8988T (cell line): ENCODE measurements around the gene ZMYND8.
"Not testable (repeated sequence)": the region's sequence is repeated elsewhere in the genome, so short reads cannot be mapped to it uniquely, and the experiment has no call there.

ENCODE experiments used
- DNase-seq: peaks from one replicate; pipeline ENCODE4 v3.0.0; 2011

The ZMYND8 gene

GRCh38 chr20:47243532-47244305 lies 112.8 kb downstream of the ZMYND8 start:
- DNase-seq = no peak

- DNase-seq = no peak
These were observed 113.5 kb downstream of the ZMYND8 start for GRCh38 chr20:47243003-47243402.

GRCh38 chr20:47241345-47241781 lies 115.1 kb downstream of the ZMYND8 start:
- no peak for DNase-seq

DNA sequence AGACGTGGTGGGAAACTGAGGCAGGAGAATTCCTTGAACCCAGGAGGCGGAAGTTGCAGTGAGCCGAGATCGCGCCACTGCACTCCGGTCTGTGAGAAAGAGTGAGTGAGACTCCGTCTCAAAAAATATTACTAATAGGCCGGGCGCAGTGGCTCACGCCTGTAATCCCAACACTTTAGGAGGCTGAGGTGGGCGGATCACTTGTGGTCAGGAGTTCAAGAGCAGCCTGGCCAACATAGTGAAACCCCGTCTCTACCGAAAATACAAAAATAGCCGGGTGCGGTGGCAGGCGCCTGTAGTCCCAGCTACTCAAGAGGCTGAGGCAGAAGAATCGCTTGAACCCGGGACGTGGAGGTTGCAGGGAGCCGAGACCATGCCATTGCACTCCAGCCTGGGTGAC lies 116.4 kb downstream of the ZMYND8 start:
- not testable (repeated sequence) for DNase-seq

DNA sequence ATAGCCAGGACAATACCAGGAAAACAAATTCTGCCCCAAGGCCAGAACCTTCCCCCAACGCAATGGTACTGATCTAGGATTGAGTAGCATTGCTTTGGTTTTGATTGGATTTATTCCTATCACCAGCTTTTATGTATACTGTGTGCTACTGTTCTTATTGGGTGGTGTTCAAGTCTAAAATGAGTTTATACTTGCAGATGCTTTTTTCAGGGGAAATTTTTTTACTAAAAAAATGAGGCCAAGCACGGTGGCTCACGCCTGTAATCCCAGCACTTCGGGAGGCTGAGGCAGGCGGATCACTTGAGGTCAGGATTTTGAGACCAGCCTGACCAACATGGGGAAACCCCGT lies 116.8 kb downstream of the ZMYND8 start:
- no peak for DNase-seq

- DNase-seq = no peak
These were observed 117.5 kb downstream of the ZMYND8 start for GRCh38 chr20:47238780-47239718.

- DNase-seq = no peak
These were observed 118.8 kb downstream of the ZMYND8 start for GRCh38 chr20:47237715-47238114.

DNA sequence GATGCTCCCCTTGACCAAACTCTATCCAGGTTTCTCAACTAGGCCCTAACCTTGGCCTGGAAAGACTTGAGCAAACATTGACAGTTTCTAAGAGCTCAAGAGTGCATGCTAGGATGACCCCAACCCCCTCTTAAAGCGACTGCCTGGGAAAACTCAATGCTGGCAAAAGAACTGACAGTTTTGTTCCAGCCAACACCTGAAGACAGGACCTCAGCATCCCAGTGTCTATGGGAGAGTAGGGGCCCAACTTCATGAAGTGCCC lies 119.9 kb downstream of the ZMYND8 start:
- DNase-seq = no peak

DNA sequence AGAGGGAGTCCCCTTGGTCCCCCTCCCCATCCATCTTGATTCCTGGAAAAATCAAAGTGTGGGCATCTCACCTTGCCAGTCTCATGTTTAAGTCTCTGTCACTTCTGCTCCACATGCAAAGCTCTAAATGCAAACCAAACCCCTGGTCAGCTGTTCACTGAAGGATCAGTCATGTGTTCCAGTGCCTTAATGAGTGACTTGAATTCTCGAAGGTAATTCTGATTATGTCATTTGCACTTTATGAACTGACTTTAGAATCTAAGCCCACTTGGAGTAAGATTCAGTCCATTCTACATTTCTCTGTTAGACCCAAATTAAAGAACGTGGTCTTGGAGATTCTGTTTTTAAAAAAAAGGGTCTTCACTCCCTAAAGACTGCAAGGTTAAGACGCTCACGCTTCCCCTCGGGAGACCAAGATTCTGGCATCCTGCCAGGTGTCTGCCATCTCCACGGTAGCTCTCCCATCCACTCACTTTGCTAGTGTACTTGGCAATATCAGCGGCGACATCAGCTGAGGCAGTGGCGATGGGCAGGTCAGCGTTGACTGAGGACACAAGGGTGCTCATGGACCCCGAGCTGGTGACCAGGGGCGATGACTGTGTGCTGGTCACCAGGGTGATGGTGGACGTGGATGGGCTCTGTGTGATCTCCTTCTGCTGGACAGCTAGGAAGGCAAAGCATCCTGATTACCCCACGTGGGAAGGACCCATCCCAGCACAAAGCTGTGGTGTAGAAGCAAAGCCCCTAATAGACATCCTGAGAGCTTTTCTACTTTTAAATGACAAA lies 120.5 kb downstream of the ZMYND8 start:
- no peak for DNase-seq

GRCh38 chr20:47235111-47235510 lies 121.4 kb downstream of the ZMYND8 start:
- DNase-seq = no peak

DNA sequence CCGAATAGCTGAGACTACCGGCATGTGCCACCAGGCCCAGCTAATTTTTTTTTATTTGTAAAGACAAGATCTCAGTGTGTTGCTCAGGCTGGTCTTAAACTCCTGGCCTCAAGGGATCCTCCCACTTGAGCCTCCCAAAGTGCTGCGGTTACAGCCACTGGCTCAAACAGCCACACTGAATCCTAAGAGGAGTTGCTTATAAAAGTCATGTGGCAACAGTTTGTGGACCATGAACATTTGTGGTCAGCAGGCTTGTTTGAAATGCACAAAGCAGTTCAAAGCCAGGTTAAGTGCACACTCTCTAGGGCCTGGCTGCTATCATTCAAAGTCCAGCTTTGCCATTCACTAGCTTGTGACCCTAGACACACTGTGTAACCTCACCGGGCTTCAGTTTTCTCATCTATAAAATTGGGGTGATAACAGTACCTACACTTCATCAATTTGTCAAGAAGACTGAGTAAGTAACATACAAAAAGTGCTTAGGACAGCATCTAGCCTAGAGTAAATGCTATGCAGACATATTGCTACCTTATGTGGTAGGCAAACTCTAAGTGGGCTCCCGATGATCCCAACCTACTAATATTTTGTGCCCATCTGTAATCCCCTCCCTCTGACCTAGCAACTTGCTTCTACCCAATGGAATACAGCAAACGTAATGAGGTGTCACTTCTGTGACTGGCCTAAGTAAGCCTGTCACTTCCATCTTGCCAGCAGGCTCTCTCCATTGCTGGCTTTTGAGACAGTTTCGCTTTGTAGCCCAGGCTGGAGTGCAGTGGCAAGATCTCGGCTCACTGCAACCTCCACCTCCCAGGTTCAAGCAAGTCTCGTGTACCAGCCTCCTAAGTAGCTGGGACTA lies 122.9 kb downstream of the ZMYND8 start:
- no peak for DNase-seq

DNA sequence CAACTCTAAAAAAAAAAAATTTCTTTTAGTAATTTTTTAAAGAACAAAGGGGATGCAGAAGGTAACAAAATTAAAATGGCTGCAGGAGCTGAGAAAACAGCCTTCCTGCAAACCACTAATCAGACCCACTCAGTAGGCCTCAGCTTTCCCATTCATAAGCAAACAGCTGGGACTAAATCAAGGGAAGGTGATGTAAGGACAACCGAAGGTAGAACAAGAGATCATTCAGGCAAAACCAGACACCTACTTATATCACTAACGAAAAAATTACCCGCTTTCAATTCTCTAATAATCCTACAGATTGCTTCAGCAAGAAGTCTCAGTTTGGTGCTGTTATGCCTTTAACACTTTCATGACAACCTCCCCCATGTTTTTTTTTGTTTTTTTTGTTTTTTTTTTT lies 124.0 kb downstream of the ZMYND8 start:
- DNase-seq = no peak

- no peak for DNase-seq
These were observed 125.0 kb downstream of the ZMYND8 start for GRCh38 chr20:47231382-47232039.

DNA sequence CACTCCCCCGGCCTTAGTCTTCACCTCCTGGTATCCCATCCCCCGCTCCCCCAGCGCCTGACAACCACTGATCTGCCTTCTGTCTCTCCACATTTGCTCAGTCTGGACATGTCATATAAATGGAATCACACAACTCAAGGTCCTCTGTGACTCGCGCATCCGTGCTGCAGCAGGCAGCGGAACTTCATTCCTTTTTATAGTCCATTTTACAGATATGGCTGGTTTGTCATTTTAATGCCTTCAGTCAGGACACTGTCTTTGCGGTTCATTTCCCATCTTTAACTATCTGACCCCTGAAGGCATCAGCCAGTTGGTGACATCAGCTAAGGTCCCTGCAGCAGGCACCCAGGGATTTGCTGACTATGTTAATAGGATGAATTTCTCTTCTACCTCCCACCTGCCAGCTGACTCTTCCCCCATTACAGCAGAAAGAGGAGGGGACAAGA lies 125.7 kb downstream of the ZMYND8 start:
- no peak for DNase-seq

GRCh38 chr20:47228654-47229053 lies 127.8 kb downstream of the ZMYND8 start:
- no peak for DNase-seq

GRCh38 chr20:47227576-47227975 lies 128.9 kb downstream of the ZMYND8 start:
- no peak for DNase-seq

DNA sequence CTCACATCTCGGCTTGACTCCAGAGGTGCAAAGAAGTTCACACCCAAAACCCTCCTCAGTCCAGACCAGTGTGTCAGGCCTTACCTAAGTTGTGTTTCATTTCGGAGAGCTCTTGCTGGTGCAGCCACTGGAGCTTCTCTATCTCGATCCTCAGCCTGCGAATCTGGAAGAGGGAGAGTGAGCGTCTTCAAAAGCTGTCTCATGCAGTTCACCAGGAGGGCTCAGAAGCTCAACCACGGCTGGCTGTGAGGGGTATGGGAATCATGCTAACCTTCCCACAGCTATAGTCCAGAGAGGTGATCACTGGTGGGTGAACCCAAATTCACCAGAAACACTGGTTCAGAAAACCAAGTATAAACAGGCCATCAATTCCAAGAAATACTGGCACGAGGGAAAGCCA lies 129.4 kb downstream of the ZMYND8 start:
- no peak for DNase-seq

- no peak for DNase-seq
These were observed 131.0 kb downstream of the ZMYND8 start for GRCh38 chr20:47225458-47225857.

DNA sequence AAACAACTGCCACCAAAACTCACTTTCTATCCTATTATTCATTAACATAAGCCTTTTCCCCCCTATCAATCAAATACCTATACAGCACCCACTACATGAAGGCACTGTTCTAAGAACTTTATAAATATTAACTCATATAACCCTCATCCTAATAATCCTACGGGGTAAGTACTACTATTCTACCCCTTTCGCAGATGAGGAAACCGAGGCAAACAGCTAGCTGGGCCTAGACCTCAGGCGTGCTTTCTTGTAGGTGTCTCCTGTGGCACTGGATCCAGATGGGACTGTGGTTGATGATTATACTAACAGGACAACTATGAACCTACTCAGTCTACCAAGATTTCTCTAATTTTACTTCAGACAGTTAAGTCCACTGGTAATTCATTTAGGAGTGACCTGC lies 131.6 kb downstream of the ZMYND8 start:
- no peak for DNase-seq

- no peak for DNase-seq
These were observed 132.2 kb downstream of the ZMYND8 start for GRCh38 chr20:47224300-47224791.

DNA sequence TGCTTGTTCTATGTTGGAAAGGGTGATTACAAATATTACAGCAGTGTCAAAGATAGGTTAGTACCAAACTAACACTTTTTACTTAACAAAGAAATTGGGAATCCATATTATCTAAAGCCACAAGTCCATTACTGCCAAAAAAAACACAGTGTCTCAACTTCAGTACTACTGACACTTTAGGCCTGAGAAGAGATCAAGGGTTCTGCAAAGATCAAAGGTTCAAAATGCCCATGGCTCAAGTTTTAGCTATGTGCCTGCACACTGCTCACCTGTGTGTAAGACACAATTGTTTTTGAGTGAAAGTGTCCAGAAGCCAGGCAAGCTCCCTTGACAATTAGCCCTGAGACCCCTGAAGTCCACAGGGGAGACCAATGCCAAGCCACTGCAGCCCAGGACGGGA lies 132.6 kb downstream of the ZMYND8 start:
- DNase-seq = no peak
